HG03103 (cell line): ENCODE data around the gene PARD3B.
"Not testable (repeated sequence)": the region's sequence is repeated elsewhere in the genome, so short reads cannot be mapped to it uniquely, and the experiment has no call there.

Experiments
- ATAC-seq: cut with Tn5 transposase; IDR thresholded peaks from one replicate; pipeline ENCODE4 v1.9.1; 2021; ENCODE audit warnings: low read depth; ENCODE audit not compliant: unreplicated experiment

The PARD3B gene

GRCh38 chr2:205465791-205466190 is 920.5 kb downstream of the PARD3B start:
- ATAC-seq, result no peak

- no peak for ATAC-seq
Observed at GRCh38 chr2:205471776-205472175, 926.5 kb downstream of the PARD3B start.

GRCh38 chr2:205473791-205474190 is 928.5 kb downstream of the PARD3B start:
- no peak for ATAC-seq

GRCh38 chr2:205474741-205475415 is 929.6 kb downstream of the PARD3B start:
- ATAC-seq, result no peak

GRCh38 chr2:205475416-205475768 is 930.1 kb downstream of the PARD3B start:
- ATAC-seq, result no peak

- ATAC-seq, result no peak
Observed at GRCh38 chr2:205477016-205477705, 931.9 kb downstream of the PARD3B start.

- ATAC-seq, result no peak
Observed at GRCh38 chr2:205481861-205482260, 936.6 kb downstream of the PARD3B start.

- ATAC-seq, result no peak
Observed at GRCh38 chr2:205482399-205483081, 937.3 kb downstream of the PARD3B start.

- no peak for ATAC-seq
Observed at GRCh38 chr2:205483095-205483494, 937.8 kb downstream of the PARD3B start.

- no peak for ATAC-seq
Observed at GRCh38 chr2:205484215-205484614, 938.9 kb downstream of the PARD3B start.

- no peak for ATAC-seq
Observed at GRCh38 chr2:205484764-205485163, 939.5 kb downstream of the PARD3B start.

GRCh38 chr2:205493528-205493927 is 948.3 kb downstream of the PARD3B start:
- ATAC-seq, result not testable (repeated sequence)

GRCh38 chr2:205494537-205495235 is 949.4 kb downstream of the PARD3B start:
- ATAC-seq, result no peak

GRCh38 chr2:205495819-205496218 is 950.5 kb downstream of the PARD3B start:
- ATAC-seq, result no peak

GRCh38 chr2:205496370-205496769 is 951.1 kb downstream of the PARD3B start:
- ATAC-seq, result no peak

- ATAC-seq, result no peak
Observed at GRCh38 chr2:205496772-205497171, 951.5 kb downstream of the PARD3B start.

GRCh38 chr2:205499006-205499405 is 953.7 kb downstream of the PARD3B start:
- ATAC-seq, result no peak

- ATAC-seq, result no peak
Observed at GRCh38 chr2:205500065-205500464, 954.8 kb downstream of the PARD3B start.

- ATAC-seq, result no peak
Observed at GRCh38 chr2:205500951-205501350, 955.7 kb downstream of the PARD3B start.

GRCh38 chr2:205501826-205502225 is 956.6 kb downstream of the PARD3B start:
- ATAC-seq, result no peak

GRCh38 chr2:205505371-205505770 is 960.1 kb downstream of the PARD3B start:
- ATAC-seq, result no peak
